H1 (cell line): Measurements from ENCODE around the gene ATP8B2. TPM values are rescaled to one million over a fixed set of nuclear protein-coding genes. Genes with fewer than 3 reads are reported as not detected.

ENCODE experiments used
- EGR1 ChIP-seq: IDR thresholded peaks from 2 replicates; pipeline ENCODE4 v1.6.1; 2011; ENCODE audit warnings: low read depth, low read length, borderline replicate concordance
- polyA plus RNA-seq, 7 experiments: library from polyadenylated mRNA; depleted of rRNA in 3 of 7; stranded (reverse) in 5 of 7; unstranded in 2 of 7; fragments of >200 nt in 5 of 7; fragments of 200-250 nt in 2 of 7; gene quantifications; 1 replicate in 5 of 7; 2 replicates in 1 of 7; 4 replicates in 1 of 7; pipeline versions ENCODE4 v1.2.1 to v1.2.3, GENCODE V29; 2011 to 2013; ENCODE audit warnings: missing spikeins in 2 of 7, mixed read lengths in 2 of 7
- total RNA-seq: library from RNA; stranded (reverse); fragmentation: NEBNext Ultra II Directional; extraction: Animal tissue kit (Norgen Biotek cat#: 25700); gene quantifications from 2 replicates; pipeline ENCODE4 v1.2.1, GENCODE V29; 2021
- TF ChIP-seq, protein P1 (sequence below), 3 experiments: IDR thresholded peaks; 1 replicate in 2 of 3; 2 replicates in 1 of 3; pipeline versions ENCODE4 v1.5.1 to v1.6.1; 2011; ENCODE audit warnings: low read length in 3 of 3, mild to moderate bottlenecking in 3 of 3, inconsistent platforms in 2 of 3, low read depth in 1 of 3, moderate library complexity in 1 of 3; ENCODE audit not compliant: insufficient read depth in 1 of 3; ENCODE audit errors: control extremely low read depth in 1 of 3

Gene ATP8B2
- total and polyA plus RNA-seq, 2 of the 8 experiments (the other 6 are each of a cell fraction or from before 2014, with no cell fraction given): 61.4 to 70.1 TPM

DNA sequence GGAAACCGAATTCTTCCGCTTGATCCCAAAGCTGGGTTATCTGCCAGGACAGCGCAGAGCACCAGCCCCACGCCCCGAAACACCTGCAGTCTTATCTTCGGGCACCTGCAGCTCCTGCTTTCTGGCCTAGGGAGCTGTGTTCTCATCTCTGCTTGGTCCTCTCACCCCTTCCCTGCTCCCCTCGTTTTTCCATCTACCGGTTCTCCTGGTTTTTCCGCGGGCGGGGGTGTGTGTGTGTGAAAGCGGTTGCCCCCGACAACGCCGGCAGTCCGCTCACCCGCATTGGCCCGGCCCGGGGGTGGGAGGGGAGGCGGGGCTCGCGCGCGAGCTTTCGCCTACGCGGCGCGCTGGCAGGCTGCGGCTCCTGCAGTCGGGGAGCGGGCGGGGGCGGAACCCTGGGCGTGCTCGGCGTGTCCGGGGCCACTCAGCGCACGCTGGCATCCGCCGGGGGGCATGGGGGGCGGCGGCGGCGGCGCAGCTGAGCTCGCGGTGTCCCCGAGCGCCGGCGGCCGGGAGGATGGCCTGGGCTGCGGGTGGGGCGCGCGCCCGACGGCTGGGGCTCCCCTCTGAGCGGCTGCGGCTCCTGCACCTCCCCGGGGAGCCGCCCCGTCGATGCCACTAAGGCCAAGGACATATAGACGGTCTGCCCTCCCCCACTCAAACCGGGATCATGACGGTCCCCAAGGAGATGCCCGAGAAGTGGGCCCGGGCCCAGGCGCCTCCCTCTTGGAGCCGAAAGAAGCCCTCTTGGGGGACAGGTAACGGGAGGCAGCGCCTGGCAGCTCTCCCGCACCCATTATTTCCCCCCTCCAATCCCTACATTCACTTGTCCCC is 3.2 kb downstream of the ATP8B2 start (continued):
- TF ChIP-seq, protein P1, sequence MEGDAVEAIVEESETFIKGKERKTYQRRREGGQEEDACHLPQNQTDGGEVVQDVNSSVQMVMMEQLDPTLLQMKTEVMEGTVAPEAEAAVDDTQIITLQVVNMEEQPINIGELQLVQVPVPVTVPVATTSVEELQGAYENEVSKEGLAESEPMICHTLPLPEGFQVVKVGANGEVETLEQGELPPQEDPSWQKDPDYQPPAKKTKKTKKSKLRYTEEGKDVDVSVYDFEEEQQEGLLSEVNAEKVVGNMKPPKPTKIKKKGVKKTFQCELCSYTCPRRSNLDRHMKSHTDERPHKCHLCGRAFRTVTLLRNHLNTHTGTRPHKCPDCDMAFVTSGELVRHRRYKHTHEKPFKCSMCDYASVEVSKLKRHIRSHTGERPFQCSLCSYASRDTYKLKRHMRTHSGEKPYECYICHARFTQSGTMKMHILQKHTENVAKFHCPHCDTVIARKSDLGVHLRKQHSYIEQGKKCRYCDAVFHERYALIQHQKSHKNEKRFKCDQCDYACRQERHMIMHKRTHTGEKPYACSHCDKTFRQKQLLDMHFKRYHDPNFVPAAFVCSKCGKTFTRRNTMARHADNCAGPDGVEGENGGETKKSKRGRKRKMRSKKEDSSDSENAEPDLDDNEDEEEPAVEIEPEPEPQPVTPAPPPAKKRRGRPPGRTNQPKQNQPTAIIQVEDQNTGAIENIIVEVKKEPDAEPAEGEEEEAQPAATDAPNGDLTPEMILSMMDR (IDR thresholded peaks at IDR 0.05; ENCODE audit: control extremely low read depth in 1 of 3, insufficient read depth in 1 of 3, low read depth in 1 of 3, low read length in 3 of 3): 0 out of 4 replicates have a peak, but pooled peaks of 1 of the 3 experiments have one; percentile 0
- peak; percentile 70; the same call in 1 of the 2 replicates for TF ChIP-seq EGR1
- TF ChIP-seq, all 59 proteins: peak for 6
